ENCODE measurements around the gene C17orf58. TPM values are rescaled to one million over a fixed set of nuclear protein-coding genes. Genes with fewer than 3 reads are reported as not detected.
A peak's percentile ranks its signal among the peaks of the same experiment; 100 is the strongest.

The C17orf58 gene
- polyA plus RNA-seq, 2 of the 4 experiments (the other 2 are of a cell fraction): 11.2 to 20.0 TPM

DNA sequence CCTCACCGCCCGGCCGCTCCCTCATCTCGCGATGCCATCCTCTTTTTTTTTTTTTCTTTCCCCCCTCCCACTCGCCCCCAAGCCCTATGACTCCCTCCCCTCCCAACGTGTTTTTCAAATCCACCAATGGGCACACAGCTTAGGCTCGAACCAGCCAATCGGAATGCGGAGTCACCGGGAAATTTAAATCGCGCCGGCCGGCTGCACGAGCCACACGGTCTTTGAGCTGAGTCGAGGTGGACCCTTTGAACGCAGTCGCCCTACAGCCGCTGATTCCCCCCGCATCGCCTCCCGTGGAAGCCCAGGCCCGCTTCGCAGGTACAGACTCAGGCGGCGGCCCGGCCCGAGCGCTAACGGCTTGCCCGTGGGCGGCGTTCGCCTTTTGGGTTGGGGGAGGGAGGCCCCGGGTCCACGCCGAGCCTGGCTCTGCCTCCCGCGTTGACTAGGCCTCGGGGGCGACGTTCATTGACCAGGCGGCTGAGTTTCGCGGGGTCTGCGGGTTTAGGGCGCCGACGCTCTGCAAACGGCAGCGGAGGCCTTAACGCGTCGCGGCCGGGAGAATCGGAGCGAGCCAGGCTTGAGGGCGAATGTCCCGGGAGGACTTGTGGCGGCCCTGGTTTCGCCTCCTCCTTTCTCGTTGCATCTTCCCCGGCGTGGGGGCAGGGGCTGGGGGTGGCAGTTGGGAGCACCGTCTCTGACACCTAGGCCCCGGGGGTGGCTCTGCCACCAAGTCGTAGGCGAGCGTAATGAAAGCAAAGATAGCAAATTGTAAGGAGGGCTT lies 39.4 kb upstream of the C17orf58 start, which contains the start of gene KPNA2 (continued):
- peak; percentile 95 to 98 for TF ChIP-seq JUN (IDR thresholded peaks at IDR 0.05)
- TF ChIP-seq KDM5A (IDR thresholded peaks at IDR 0.05): peak; percentile 83
- TF ChIP-seq, protein P1, sequence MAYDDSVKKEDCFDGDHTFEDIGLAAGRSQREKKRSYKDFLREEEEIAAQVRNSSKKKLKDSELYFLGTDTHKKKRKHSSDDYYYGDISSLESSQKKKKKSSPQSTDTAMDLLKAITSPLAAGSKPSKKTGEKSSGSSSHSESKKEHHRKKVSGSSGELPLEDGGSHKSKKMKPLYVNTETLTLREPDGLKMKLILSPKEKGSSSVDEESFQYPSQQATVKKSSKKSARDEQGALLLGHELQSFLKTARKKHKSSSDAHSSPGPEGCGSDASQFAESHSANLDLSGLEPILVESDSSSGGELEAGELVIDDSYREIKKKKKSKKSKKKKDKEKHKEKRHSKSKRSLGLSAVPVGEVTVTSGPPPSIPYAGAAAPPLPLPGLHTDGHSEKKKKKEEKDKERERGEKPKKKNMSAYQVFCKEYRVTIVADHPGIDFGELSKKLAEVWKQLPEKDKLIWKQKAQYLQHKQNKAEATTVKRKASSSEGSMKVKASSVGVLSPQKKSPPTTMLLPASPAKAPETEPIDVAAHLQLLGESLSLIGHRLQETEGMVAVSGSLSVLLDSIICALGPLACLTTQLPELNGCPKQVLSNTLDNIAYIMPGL (CRISPR knock-in tag; IDR thresholded peaks at IDR 0.05; ENCODE audit: borderline replicate concordance): peak; percentile 75; the same call in 1 of the 2 replicates
- TF ChIP-seq USF2 (IDR thresholded peaks at IDR 0.05): 0 out of 2 replicates have a peak, but pooled peaks have one; percentile 15
- peak; percentile 91 for TF ChIP-seq CHD2 (IDR thresholded peaks at IDR 0.05; ENCODE audit: low read length, partially characterized antibody)
- peak; percentile 10; the same call in 1 of the 2 replicates for TF ChIP-seq PBX3 (IDR thresholded peaks at IDR 0.05)
- no peak for TF ChIP-seq CTCF (IDR thresholded peaks at IDR 0.05)
- TF ChIP-seq KDM1A (IDR thresholded peaks at IDR 0.05; ENCODE audit: low read depth): peak; percentile 38; the same call in 1 of the 2 replicates

DNA sequence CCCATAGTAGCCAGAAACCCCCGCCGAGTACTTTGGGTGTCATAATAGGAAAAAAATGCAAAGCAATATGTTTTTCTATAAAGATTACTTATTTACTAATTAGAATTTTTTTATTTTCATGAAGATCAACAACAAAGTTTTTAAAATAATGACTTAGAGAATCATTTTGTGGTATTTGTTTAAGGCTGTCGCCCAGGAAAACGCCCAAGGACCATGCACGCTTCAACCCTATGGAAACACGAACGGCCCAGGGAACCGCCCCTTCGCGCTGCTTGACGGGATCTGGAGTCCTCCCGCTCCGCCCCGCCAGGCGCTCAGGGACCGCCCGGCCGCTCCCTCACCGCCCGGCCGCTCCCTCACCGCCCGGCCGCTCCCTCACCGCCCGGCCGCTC lies 38.9 kb upstream of the C17orf58 start:
- ATAC-seq (peak; percentile 91), DNase-seq (ENCODE audit: low read depth in 1 of 2, low spot score in 1 of 2) (peak in 1 of 2 experiments; percentile 95), FAIRE-seq (no peak)
- ChIA-PET CTCF (interaction anchor here (0.8 kb wide), 1 partner anchor 15 kb away, joined by 5 read pairs; no protein-coding TSS in a partner anchor), POLR2A (interaction anchor here (0.6 to 3.0 kb wide), 14 partner anchors 10 to 1367 kb away, joined by 3 to 21 read pairs (median 4); partner anchors contain the start of gene WIPI1)
- Histone ChIP-seq H3K4me3 (peak overlapping the region; percentile 43), H3K27ac (peak overlapping the region; percentile 70 to 77; a peak in 5 of 6 replicates), H3K4me1 (peaks cover 29% of the 10 kb centered on the region), H3K4me2 (peak overlapping the region; percentile 83), H3K9me3 (no peaks in the 10 kb centered on the region)
- WGBS (ENCODE audit: missing lambda C conversion rate): 2% methylated on average over 21 of the region's 27 CpGs
- TF ChIP-seq, protein P2, sequence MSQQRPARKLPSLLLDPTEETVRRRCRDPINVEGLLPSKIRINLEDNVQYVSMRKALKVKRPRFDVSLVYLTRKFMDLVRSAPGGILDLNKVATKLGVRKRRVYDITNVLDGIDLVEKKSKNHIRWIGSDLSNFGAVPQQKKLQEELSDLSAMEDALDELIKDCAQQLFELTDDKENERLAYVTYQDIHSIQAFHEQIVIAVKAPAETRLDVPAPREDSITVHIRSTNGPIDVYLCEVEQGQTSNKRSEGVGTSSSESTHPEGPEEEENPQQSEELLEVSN (IDR thresholded peaks at IDR 0.05; ENCODE audit: borderline replicate concordance, low read depth): 0 out of 2 replicates have a peak, but pooled peaks have one; percentile 45
- TF ChIP-seq PBX3 (IDR thresholded peaks at IDR 0.05) (no peak), POLR2A (IDR thresholded peaks at IDR 0.05; ENCODE audit: low read length) (peak; percentile 27; the same call in 1 of the 2 replicates), EP300 (IDR thresholded peaks at IDR 0.05) (no peak), MYC (IDR thresholded peaks at IDR 0.05; ENCODE audit: borderline replicate concordance, low read length) (0 out of 2 replicates have a peak, but pooled peaks have one; percentile 52)

DNA sequence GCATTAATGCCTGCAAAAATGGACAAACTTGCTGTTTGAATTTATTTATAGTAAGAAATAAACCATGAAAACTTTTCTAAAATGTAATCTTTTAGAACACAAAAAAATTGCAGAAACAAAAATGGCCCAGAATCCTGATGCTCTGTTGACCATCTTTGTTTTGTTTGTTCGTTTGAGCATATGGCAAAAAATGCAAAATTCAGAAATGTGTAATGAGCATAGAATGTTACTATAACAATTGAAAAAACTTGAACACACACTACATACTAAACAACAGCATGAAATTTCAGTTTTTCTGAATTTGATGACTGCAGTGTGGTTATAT lies 38.1 kb upstream of the C17orf58 start:
- ATAC-seq (no peak), FAIRE-seq (no peak), DNase-seq (ENCODE audit: low read depth in 1 of 2, low spot score in 1 of 2) (no peak)
- peak overlapping the region; percentile 43 for H3K4me3 ChIP-seq
- ChIA-PET CTCF (no interaction called here), POLR2A (interaction anchor here (0.5 to 1.9 kb wide), 5 partner anchors 10 to 65 kb away, joined by 3 to 16 read pairs (median 6); no protein-coding TSS in a partner anchor)
- H3K9me3 ChIP-seq: no peaks in the 10 kb centered on the region
- H3K27ac ChIP-seq: peak overlapping the region; percentile 70 to 77
- H3K4me1 ChIP-seq: peaks cover 28% of the 10 kb centered on the region
- peak overlapping the region; percentile 83 for H3K4me2 ChIP-seq
- WGBS (ENCODE audit: missing lambda C conversion rate): 18% methylated on average over 1 of the region's 1 CpG
- no peak for TF ChIP-seq CBX2 (IDR thresholded peaks at IDR 0.05; ENCODE audit: borderline replicate concordance, low read depth)
- no peak for TF ChIP-seq CBX8 (IDR thresholded peaks at IDR 0.05)
- no peak for TF ChIP-seq TFCP2L1 (CRISPR knock-in tag; IDR thresholded peaks at IDR 0.05)
- TF ChIP-seq FOXS1 (CRISPR knock-in tag; IDR thresholded peaks at IDR 0.05): no peak
- TF ChIP-seq, protein P3, sequence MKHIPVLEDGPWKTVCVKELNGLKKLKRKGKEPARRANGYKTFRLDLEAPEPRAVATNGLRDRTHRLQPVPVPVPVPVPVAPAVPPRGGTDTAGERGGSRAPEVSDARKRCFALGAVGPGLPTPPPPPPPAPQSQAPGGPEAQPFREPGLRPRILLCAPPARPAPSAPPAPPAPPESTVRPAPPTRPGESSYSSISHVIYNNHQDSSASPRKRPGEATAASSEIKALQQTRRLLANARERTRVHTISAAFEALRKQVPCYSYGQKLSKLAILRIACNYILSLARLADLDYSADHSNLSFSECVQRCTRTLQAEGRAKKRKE (CRISPR knock-in tag; IDR thresholded peaks at IDR 0.05; ENCODE audit: low read depth): no peak
- no peak for TF ChIP-seq BHLHE40 (IDR thresholded peaks at IDR 0.05; ENCODE audit: low read depth, low read length)
- TF ChIP-seq EHF (CRISPR knock-in tag; IDR thresholded peaks at IDR 0.05): no peak
- no peak for TF ChIP-seq HOXA7 (CRISPR knock-in tag; IDR thresholded peaks at IDR 0.05)
- TF ChIP-seq HES2 (IDR thresholded peaks at IDR 0.05): no peak
- TF ChIP-seq NR3C1 (IDR thresholded peaks at IDR 0.05): no peak
- no peak for TF ChIP-seq KDM1A (IDR thresholded peaks at IDR 0.05; ENCODE audit: low read depth)
- TF ChIP-seq ESRRA (IDR thresholded peaks at IDR 0.05; ENCODE audit: borderline replicate concordance, low read length): no peak
